ENCODE results near the gene WBP1L. TPM values are rescaled to one million over a fixed set of nuclear protein-coding genes. Genes with fewer than 3 reads are reported as not detected.
A peak's percentile ranks its signal among the peaks of the same experiment; 100 is the strongest.

Gene WBP1L
- total RNA-seq, 2 donors from 2014 or later = 123 to 268 TPM

DNA sequence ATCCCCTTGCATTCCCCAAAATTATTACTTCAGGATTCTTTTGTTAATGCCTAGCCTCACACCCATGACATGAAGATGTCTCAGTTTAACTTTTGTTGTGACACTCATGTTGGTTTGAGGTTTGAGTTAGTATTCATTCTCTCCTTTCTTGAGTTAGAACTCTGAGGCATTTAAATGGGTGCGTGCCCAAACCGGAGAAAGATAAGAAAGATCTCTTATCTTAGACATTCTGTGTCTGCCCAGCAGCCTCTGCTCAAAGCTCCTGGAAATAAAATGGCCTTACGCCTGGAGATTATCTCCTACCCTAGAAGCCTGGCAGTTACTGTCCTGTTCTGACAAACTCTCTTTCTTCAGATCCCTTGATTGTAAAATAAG, 26.3 kb downstream of the WBP1L start:
- peaks cover 38 to 82% of the 10 kb centered on the region in 2 donors for H3K4me1 ChIP-seq (ENCODE audit: control insufficient read depth in 1 of 2, low read depth in 2 of 2)
- H3K9me3 ChIP-seq = no peaks in the 10 kb centered on the region
- H3K27ac ChIP-seq = no peak overlapping the region
- no peaks in the 10 kb centered on the region for H3K36me3 ChIP-seq
- ATAC-seq (ENCODE audit: insufficient number of reproducible peaks, low FRiP score, low read depth) = no peak
- TF ChIP-seq, protein P1, sequence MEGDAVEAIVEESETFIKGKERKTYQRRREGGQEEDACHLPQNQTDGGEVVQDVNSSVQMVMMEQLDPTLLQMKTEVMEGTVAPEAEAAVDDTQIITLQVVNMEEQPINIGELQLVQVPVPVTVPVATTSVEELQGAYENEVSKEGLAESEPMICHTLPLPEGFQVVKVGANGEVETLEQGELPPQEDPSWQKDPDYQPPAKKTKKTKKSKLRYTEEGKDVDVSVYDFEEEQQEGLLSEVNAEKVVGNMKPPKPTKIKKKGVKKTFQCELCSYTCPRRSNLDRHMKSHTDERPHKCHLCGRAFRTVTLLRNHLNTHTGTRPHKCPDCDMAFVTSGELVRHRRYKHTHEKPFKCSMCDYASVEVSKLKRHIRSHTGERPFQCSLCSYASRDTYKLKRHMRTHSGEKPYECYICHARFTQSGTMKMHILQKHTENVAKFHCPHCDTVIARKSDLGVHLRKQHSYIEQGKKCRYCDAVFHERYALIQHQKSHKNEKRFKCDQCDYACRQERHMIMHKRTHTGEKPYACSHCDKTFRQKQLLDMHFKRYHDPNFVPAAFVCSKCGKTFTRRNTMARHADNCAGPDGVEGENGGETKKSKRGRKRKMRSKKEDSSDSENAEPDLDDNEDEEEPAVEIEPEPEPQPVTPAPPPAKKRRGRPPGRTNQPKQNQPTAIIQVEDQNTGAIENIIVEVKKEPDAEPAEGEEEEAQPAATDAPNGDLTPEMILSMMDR (IDR thresholded peaks at IDR 0.05) = no peak
- DNase-seq (ENCODE audit: low spot score) = no peak
- no peaks in the 10 kb centered on the region for H3K27me3 ChIP-seq (replicated peaks; ENCODE audit: insufficient read depth)
- H3K4me3 ChIP-seq = no peak overlapping the region

DNA sequence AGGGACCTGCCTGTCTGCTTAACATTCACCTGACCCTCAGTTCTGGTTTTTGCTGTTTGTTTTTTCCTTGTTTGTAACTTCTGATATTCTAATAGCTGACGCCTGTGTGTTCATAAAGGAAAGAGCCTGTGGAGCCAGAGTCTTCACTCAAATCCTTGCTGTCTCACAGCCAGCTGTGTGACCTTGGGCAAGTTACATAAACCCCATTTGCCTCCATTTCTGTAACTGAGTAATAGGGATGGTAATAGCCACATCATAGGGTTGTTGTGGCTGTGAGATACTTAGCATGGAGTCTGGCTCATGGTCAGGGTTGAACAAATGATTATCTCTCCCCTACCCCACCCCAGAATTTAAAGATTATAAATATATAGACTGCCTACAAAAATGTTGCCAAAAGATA, 27.0 kb downstream of the WBP1L start:
- ATAC-seq (ENCODE audit: insufficient number of reproducible peaks, low FRiP score, low read depth) = no peak
- no peak for DNase-seq (ENCODE audit: low spot score)
- TF ChIP-seq, protein P1 (IDR thresholded peaks at IDR 0.05) = no peak
- Histone ChIP-seq H3K27me3 (replicated peaks; ENCODE audit: insufficient read depth) (no peaks in the 10 kb centered on the region), H3K36me3 (no peaks in the 10 kb centered on the region), H3K27ac (no peak overlapping the region), H3K4me3 (no peak overlapping the region), H3K9me3 (no peaks in the 10 kb centered on the region), H3K4me1 (ENCODE audit: control insufficient read depth in 1 of 2, low read depth in 2 of 2) (peaks cover 42 to 86% of the 10 kb centered on the region in 2 donors)

- TF ChIP-seq, protein P1 (IDR thresholded peaks at IDR 0.05) = no peak
- DNase-seq (ENCODE audit: low spot score) = no peak
- peaks cover 52 to 86% of the 10 kb centered on the region in 2 donors for H3K4me1 ChIP-seq (ENCODE audit: control insufficient read depth in 1 of 2, low read depth in 2 of 2)
Measured at GRCh38 chr10:102773320-102773719, 29.6 kb downstream of the WBP1L start.

GRCh38 chr10:102773986-102774385, 30.2 kb downstream of the WBP1L start:
- DNase-seq (ENCODE audit: low spot score) (no peak), ATAC-seq (ENCODE audit: insufficient number of reproducible peaks, low FRiP score, low read depth) (no peak)
- no peaks in the 10 kb centered on the region for H3K9me3 ChIP-seq
- H3K4me3 ChIP-seq = no peak overlapping the region
- peaks cover 58 to 92% of the 10 kb centered on the region in 2 donors for H3K4me1 ChIP-seq (ENCODE audit: control insufficient read depth in 1 of 2, low read depth in 2 of 2)
- H3K27me3 ChIP-seq (replicated peaks; ENCODE audit: insufficient read depth) = no peaks in the 10 kb centered on the region
- H3K36me3 ChIP-seq = no peaks in the 10 kb centered on the region
- TF ChIP-seq, protein P1 (IDR thresholded peaks at IDR 0.05) = no peak
- peak overlapping the region; percentile 99 for H3K27ac ChIP-seq

More at GRCh38 chr10:102773320-102773719, 29.6 kb downstream of the WBP1L start:
- Histone ChIP-seq H3K4me3 (no peak overlapping the region), H3K9me3 (no peaks in the 10 kb centered on the region), H3K27ac (peak overlapping the region; percentile 99), H3K36me3 (no peaks in the 10 kb centered on the region), H3K27me3 (replicated peaks; ENCODE audit: insufficient read depth) (no peaks in the 10 kb centered on the region)
- ATAC-seq (ENCODE audit: insufficient number of reproducible peaks, low FRiP score, low read depth) = no peak

GRCh38 chr10:102775201-102775934, 31.6 kb downstream of the WBP1L start:
- DNase-seq (ENCODE audit: low spot score) (peak; percentile 70), ATAC-seq (ENCODE audit: insufficient number of reproducible peaks, low FRiP score, low read depth) (peak; percentile 75)
- peaks cover 69 to 94% of the 10 kb centered on the region in 2 donors for H3K4me1 ChIP-seq (ENCODE audit: control insufficient read depth in 1 of 2, low read depth in 2 of 2)
- peak overlapping the region; percentile 99 for H3K27ac ChIP-seq
- H3K27me3 ChIP-seq (replicated peaks; ENCODE audit: insufficient read depth) = no peaks in the 10 kb centered on the region
- TF ChIP-seq, protein P1 (IDR thresholded peaks at IDR 0.05) = no peak
- no peaks in the 10 kb centered on the region for H3K36me3 ChIP-seq
- peak overlapping the region; percentile 74 for H3K4me3 ChIP-seq
- H3K9me3 ChIP-seq = no peaks in the 10 kb centered on the region

Data from thoracic aorta (tissue), 2 donors.